K562 (cell line): ENCODE data around the gene PRDM16. TPM values are rescaled to one million over a fixed set of nuclear protein-coding genes. Genes with fewer than 3 reads are reported as not detected.

Experiments
- ARID1B ChIP-seq: fragments of 450-650 bp; IDR thresholded peaks from 2 replicates; pipeline ENCODE4 v1.6.1; 2016; ENCODE audit warnings: antibody characterized with exemption, mild to moderate bottlenecking, inconsistent platforms
- CBX3 ChIP-seq, 2 experiments: IDR thresholded peaks; 1 replicate in 1 of 2; 2 replicates in 1 of 2; pipeline ENCODE4 v1.6.1; 2012; ENCODE audit warnings: inconsistent platforms in 2 of 2, low read length in 2 of 2, borderline replicate concordance in 1 of 2, control low read depth in 1 of 2
- E2F8 ChIP-seq: fragments of 450-650 bp; IDR thresholded peaks from 2 replicates; pipeline ENCODE4 v1.7.1; 2018; ENCODE audit warnings: mild to moderate bottlenecking, low read depth; ENCODE audit not compliant: partially characterized antibody
- EP300 ChIP-seq: IDR thresholded peaks from 2 replicates; pipeline ENCODE4 v1.6.1; 2012; ENCODE audit warnings: low read length, improper control_type of control experiment
- FIP1L1 ChIP-seq: fragments of 200-400 bp; formaldehyde crosslinking; IDR thresholded peaks from 2 replicates; pipeline ENCODE4 v1.6.1; 2018; ENCODE audit warnings: mild to moderate bottlenecking, low read depth, low read length; ENCODE audit not compliant: poor library complexity, severe bottlenecking
- FOS ChIP-seq: IDR thresholded peaks from 3 replicates; pipeline ENCODE4 v1.6.1; 2011; ENCODE audit not compliant: insufficient read length; ENCODE audit errors: extremely low read depth
- FOXA1 ChIP-seq: fragments of 450-650 bp; IDR thresholded peaks from 2 replicates; pipeline ENCODE4 v1.6.1; 2016; ENCODE audit warnings: mild to moderate bottlenecking, borderline replicate concordance
- GABPA ChIP-seq: fragments of 200-800 bp; sonication (Bioruptor generic); conservative IDR thresholded peaks from 2 replicates; pipeline ENCODE4 v1.6.1; 2016; ENCODE audit warnings: low read depth, missing genetic modification characterization, missing compliant biosample characterization
- HDAC3 ChIP-seq: fragments of 450-650 bp; IDR thresholded peaks from 2 replicates; pipeline ENCODE4 v1.6.1; 2018; ENCODE audit warnings: borderline replicate concordance, mild to moderate bottlenecking, moderate library complexity; ENCODE audit not compliant: partially characterized antibody
- HMGN3 ChIP-seq: IDR thresholded peaks from 2 replicates; pipeline ENCODE4 v1.6.1; 2011; ENCODE audit warnings: borderline replicate concordance, low read depth, mild to moderate bottlenecking, mixed read lengths, low read length; ENCODE audit not compliant: insufficient read length; ENCODE audit errors: extremely low read depth
- HNRNPK ChIP-seq: fragments of 200-400 bp; formaldehyde crosslinking; IDR thresholded peaks from one replicate; pipeline ENCODE4 v1.6.1; 2018; ENCODE audit warnings: mild to moderate bottlenecking, low read depth, low read length; ENCODE audit not compliant: poor library complexity, severe bottlenecking
- JUNB ChIP-seq: fragments of 450-650 bp; formaldehyde crosslinking; conservative IDR thresholded peaks from 2 replicates; pipeline ENCODE4 v1.4.0; 2020; ENCODE audit warnings: mild to moderate bottlenecking
- LARP7 ChIP-seq: fragments of 450-650 bp; IDR thresholded peaks from 2 replicates; pipeline ENCODE4 v1.6.1; 2016
- MAFK ChIP-seq: IDR thresholded peaks from 2 replicates; pipeline ENCODE4 v1.6.1; 2011; ENCODE audit warnings: low read length, improper control_type of control experiment
- MEIS2 ChIP-seq: fragments of 450-650 bp; IDR thresholded peaks from 2 replicates; pipeline ENCODE4 v1.6.1; 2014; ENCODE audit warnings: mild to moderate bottlenecking; ENCODE audit not compliant: partially characterized antibody
- MTA3 ChIP-seq: fragments of 450-650 bp; formaldehyde crosslinking; IDR thresholded peaks from 2 replicates; pipeline ENCODE4 v1.6.1; 2017; ENCODE audit warnings: mild to moderate bottlenecking, borderline replicate concordance
- MYBL2 ChIP-seq, 2 experiments: fragments of 450-650 bp in 1 of 2; sonication (generic) in 1 of 2; formaldehyde crosslinking in 1 of 2; IDR thresholded peaks; 2 replicates each; pipeline versions ENCODE4 v1.6.1 to v1.8.1; 2017 to 2022; ENCODE audit warnings: borderline replicate concordance in 1 of 2, inconsistent platforms in 1 of 2, low read depth in 1 of 2, mild to moderate bottlenecking in 1 of 2, missing genetic modification reagents in 1 of 2, moderate library complexity in 1 of 2
- NCOA6 ChIP-seq: fragments of 450-650 bp; IDR thresholded peaks from 2 replicates; pipeline ENCODE4 v1.6.1; 2017; ENCODE audit warnings: mild to moderate bottlenecking
- POLR2H ChIP-seq: IDR thresholded peaks from 2 replicates; pipeline ENCODE4 v1.6.1; 2016; ENCODE audit warnings: missing genetic modification characterization, low read depth, mild to moderate bottlenecking, control low read depth, missing compliant biosample characterization, moderate library complexity
- RB1 ChIP-seq: fragments of 450-650 bp; IDR thresholded peaks from 2 replicates; pipeline ENCODE4 v1.6.1; 2017; ENCODE audit warnings: low read depth, mild to moderate bottlenecking
- RNF2 ChIP-seq: sonication (generic); IDR thresholded peaks from 2 replicates; pipeline ENCODE4 v1.6.1; 2016
- SMARCC2 ChIP-seq: fragments of 450-650 bp; IDR thresholded peaks from 2 replicates; pipeline ENCODE4 v1.6.1; 2017; ENCODE audit warnings: antibody characterized with exemption, moderate library complexity, mild to moderate bottlenecking, low read depth
- SRSF7 ChIP-seq: fragments of 200-400 bp; formaldehyde crosslinking; optimal IDR thresholded peaks from 2 replicates; pipeline ENCODE3; 2017; ENCODE audit warnings: mild to moderate bottlenecking, low read depth, low read length
- TEAD4 ChIP-seq, 2 experiments: sonication (generic) in 1 of 2; formaldehyde crosslinking in 1 of 2; IDR thresholded peaks; 2 replicates each; pipeline versions ENCODE4 v1.6.1 to v1.8.0; 2012 to 2022; ENCODE audit warnings: borderline replicate concordance in 1 of 2, inconsistent platforms in 1 of 2, low read length in 1 of 2, mild to moderate bottlenecking in 1 of 2, missing genetic modification reagents in 1 of 2
- XRCC3 ChIP-seq: fragments of 450-650 bp; IDR thresholded peaks from 2 replicates; pipeline ENCODE4 v1.6.1; 2017; ENCODE audit warnings: mild to moderate bottlenecking, moderate library complexity
- ZFX ChIP-seq: sonication (generic); formaldehyde crosslinking; IDR thresholded peaks from 2 replicates; pipeline ENCODE4 v1.8.0; 2022; ENCODE audit warnings: mild to moderate bottlenecking, missing genetic modification reagents, moderate library complexity
- ZNF507 ChIP-seq: conservative IDR thresholded peaks from 2 replicates; pipeline ENCODE4 v1.6.1; 2017; ENCODE audit warnings: missing genetic modification characterization, missing compliant biosample characterization
- polyA plus RNA-seq, 8 experiments: library from polyadenylated mRNA; depleted of rRNA in 4 of 8; stranded (reverse) in 5 of 8; unstranded in 3 of 8; fragments of >200 nt; fragmentation: Nextera tagmentation in 2 of 8; fragmentation: Illumina TruSeq in 1 of 8; extraction: Ambion mirVana in 2 of 8; extraction: Trizol in 1 of 8; gene quantifications; 2 replicates each; pipeline versions ENCODE4 v1.2.1 to v1.2.3, GENCODE V29; 2011 to 2014; ENCODE audit warnings: inconsistent platforms in 1 of 8, missing spikeins in 1 of 8
- total RNA-seq, 7 experiments: library from RNA; depleted of rRNA in 6 of 7; stranded (reverse); fragments of >200 nt in 6 of 7; fragmentation: Illumina TruSeq in 2 of 7; extraction: Trizol in 2 of 7; gene quantifications; 2 replicates each; pipeline versions ENCODE4 v1.2.1 to v1.2.3, GENCODE V29; 2011 to 2021; ENCODE audit warnings: low replicate concordance in 1 of 7

PRDM16 gene
- total and polyA plus RNA-seq, 9 of the 15 experiments (the other 6 are each of a cell fraction or from before 2014, with no cell fraction given): 0.10 to 0.27 TPM; not detected in 7

GRCh38 chr1:3312898-3313575 is 244.0 kb downstream of the PRDM16 start (continued):
- TF ChIP-seq POLR2H (tag): no peak
- no peak for TF ChIP-seq LARP7
- peak; percentile 29 for TF ChIP-seq MEIS2
- TF ChIP-seq EP300: peak; percentile 51; the same call in 1 of the 2 replicates
- TF ChIP-seq SMARCC2: peak; percentile 81; the same call in 1 of the 2 replicates
- TF ChIP-seq FIP1L1: no peak
- no peak for TF ChIP-seq MYBL2 (IDR thresholded peaks at IDR 0.05; ENCODE audit: low read depth)
- no peak for TF ChIP-seq MYBL2 (CRISPR knock-in tag; IDR thresholded peaks at IDR 0.05; ENCODE audit: borderline replicate concordance)
- no peak for TF ChIP-seq SRSF7
- peak; percentile 59 for TF ChIP-seq HMGN3
- TF ChIP-seq FOS: peak; percentile 66
- TF ChIP-seq ZFX (CRISPR knock-in tag): peak; percentile 35
- peak; percentile 48; the same call in 1 of the 2 replicates for TF ChIP-seq RB1
- no peak for TF ChIP-seq E2F8
- no peak for TF ChIP-seq HDAC3
- peak; percentile 95 for TF ChIP-seq JUNB (CRISPR knock-in tag)
- peak; percentile 82; the same call in 1 of the 2 replicates for TF ChIP-seq RNF2
- TF ChIP-seq ARID1B: peak; percentile 86
- TF ChIP-seq TEAD4 (IDR thresholded peaks at IDR 0.05; ENCODE audit: low read length): peak; percentile 59
- no peak for TF ChIP-seq TEAD4 (CRISPR knock-in tag; IDR thresholded peaks at IDR 0.05; ENCODE audit: borderline replicate concordance)
- peak; percentile 85 for TF ChIP-seq MAFK
- no peak for TF ChIP-seq FOXA1
- peak; percentile 43; the same call in 1 of the 2 replicates for TF ChIP-seq GABPA (tag)
- peak; percentile 90 for TF ChIP-seq NCOA6
- peak in 1 of 2 experiments; percentile 59; a peak in 1 of 3 replicates for TF ChIP-seq CBX3 (IDR thresholded peaks at IDR 0.05; ENCODE audit: borderline replicate concordance in 1 of 2, low read length in 2 of 2)
- 0 out of 2 replicates have a peak, but pooled peaks have one; percentile 68 for TF ChIP-seq MTA3
- TF ChIP-seq HNRNPK: no peak
- TF ChIP-seq XRCC3: no peak
- TF ChIP-seq ZNF507 (tag): no peak
